Loucy (cell line): Measurements from ENCODE around the gene SLC38A10.

Experiments used
- H2AFZ ChIP-seq: fragments of 200-600 bp; sonication (generic); 2 replicates; pipeline ENCODE4 v1.6.0; 2016; ENCODE audit warnings: antibody characterized with exemption, mild to moderate bottlenecking, low read length, moderate library complexity
- H3F3A ChIP-seq: fragments of 200-600 bp; 2 replicates; pipeline ENCODE4 v1.6.0; 2016; ENCODE audit warnings: antibody characterized with exemption, low read depth, mild to moderate bottlenecking
- H3K27me3 ChIP-seq: fragments of 200-600 bp; sonication (generic); 2 replicates; pipeline ENCODE4 v1.6.1; 2014; ENCODE audit warnings: low read length, mild to moderate bottlenecking; ENCODE audit not compliant: insufficient read depth, poor library complexity, severe bottlenecking
- H3K36me3 ChIP-seq: fragments of 200-600 bp; sonication (generic); 2 replicates; pipeline ENCODE4 v1.6.1; 2016; ENCODE audit warnings: low read length; ENCODE audit not compliant: insufficient read depth
- H3K4me1 ChIP-seq: fragments of 200-600 bp; sonication (generic); 2 replicates; pipeline ENCODE4 v1.5.1; 2014; ENCODE audit warnings: low read length, mild to moderate bottlenecking; ENCODE audit not compliant: insufficient read depth, poor library complexity, severe bottlenecking
- H3K4me2 ChIP-seq: fragments of 200-600 bp; sonication (generic); 2 replicates; pipeline ENCODE4 v1.6.0; 2014; ENCODE audit warnings: antibody characterized with exemption, low read length, low read depth, mild to moderate bottlenecking; ENCODE audit not compliant: poor library complexity, severe bottlenecking
- H3K4me3 ChIP-seq: fragments of 200-600 bp; sonication (generic); 2 replicates; pipeline ENCODE4 v1.5.1; 2014; ENCODE audit warnings: low read length, mild to moderate bottlenecking, mixed read lengths; ENCODE audit not compliant: poor library complexity, severe bottlenecking
- H3K79me2 ChIP-seq: fragments of 200-600 bp; sonication (generic); 2 replicates; pipeline ENCODE4 v1.6.1; 2014; ENCODE audit warnings: low read length; ENCODE audit not compliant: insufficient read depth
- H3K9ac ChIP-seq: fragments of 200-600 bp; sonication (generic); 2 replicates; pipeline ENCODE4 v1.6.0; 2014; ENCODE audit warnings: mild to moderate bottlenecking, low read depth, low read length, moderate library complexity; ENCODE audit not compliant: poor library complexity, severe bottlenecking
- H3K9me2 ChIP-seq: fragments of 200-600 bp; sonication (generic); replicated peaks from 2 replicates; pipeline ENCODE4 v1.6.1; 2016; ENCODE audit warnings: low read depth, low read length, mixed read lengths
- H3K9me3 ChIP-seq: fragments of 200-600 bp; sonication (generic); 2 replicates; pipeline ENCODE4 v1.6.1; 2014; ENCODE audit warnings: mild to moderate bottlenecking, antibody characterized with exemption, low read length, low read depth; ENCODE audit not compliant: insufficient read depth
- H4K20me1 ChIP-seq: fragments of 200-600 bp; sonication (generic); 2 replicates; pipeline ENCODE4 v1.6.0; 2014; ENCODE audit warnings: antibody characterized with exemption, low read length, mild to moderate bottlenecking; ENCODE audit not compliant: insufficient read depth, poor library complexity, severe bottlenecking
- EZH2phosphoT487 ChIP-seq: fragments of 200-600 bp; IDR thresholded peaks from 2 replicates; pipeline ENCODE4 v1.6.1; 2018; ENCODE audit warnings: antibody characterized with exemption, mild to moderate bottlenecking, moderate library complexity, borderline replicate concordance
- TF ChIP-seq, protein P1 (sequence below): fragments of 200-600 bp; sonication (generic); conservative IDR thresholded peaks from 2 replicates; pipeline ENCODE4 v1.5.1; 2014; ENCODE audit warnings: mild to moderate bottlenecking, antibody characterized with exemption, low read length

SLC38A10 gene

GRCh38 chr17:81334391-81334901 lies 39.3 kb upstream of the SLC38A10 start:
- H3K27me3 ChIP-seq, result no peaks in the 10 kb centered on the region
- no peak overlapping the region for H3K9ac ChIP-seq
- H3K9me2 ChIP-seq, result no peaks in the 10 kb centered on the region
- no peaks in the 10 kb centered on the region for H3K36me3 ChIP-seq
- no peak overlapping the region for H3K4me3 ChIP-seq
- H3F3A ChIP-seq, result no peaks in the 10 kb centered on the region
- TF ChIP-seq EZH2phosphoT487, result no peak
- TF ChIP-seq, protein P1, sequence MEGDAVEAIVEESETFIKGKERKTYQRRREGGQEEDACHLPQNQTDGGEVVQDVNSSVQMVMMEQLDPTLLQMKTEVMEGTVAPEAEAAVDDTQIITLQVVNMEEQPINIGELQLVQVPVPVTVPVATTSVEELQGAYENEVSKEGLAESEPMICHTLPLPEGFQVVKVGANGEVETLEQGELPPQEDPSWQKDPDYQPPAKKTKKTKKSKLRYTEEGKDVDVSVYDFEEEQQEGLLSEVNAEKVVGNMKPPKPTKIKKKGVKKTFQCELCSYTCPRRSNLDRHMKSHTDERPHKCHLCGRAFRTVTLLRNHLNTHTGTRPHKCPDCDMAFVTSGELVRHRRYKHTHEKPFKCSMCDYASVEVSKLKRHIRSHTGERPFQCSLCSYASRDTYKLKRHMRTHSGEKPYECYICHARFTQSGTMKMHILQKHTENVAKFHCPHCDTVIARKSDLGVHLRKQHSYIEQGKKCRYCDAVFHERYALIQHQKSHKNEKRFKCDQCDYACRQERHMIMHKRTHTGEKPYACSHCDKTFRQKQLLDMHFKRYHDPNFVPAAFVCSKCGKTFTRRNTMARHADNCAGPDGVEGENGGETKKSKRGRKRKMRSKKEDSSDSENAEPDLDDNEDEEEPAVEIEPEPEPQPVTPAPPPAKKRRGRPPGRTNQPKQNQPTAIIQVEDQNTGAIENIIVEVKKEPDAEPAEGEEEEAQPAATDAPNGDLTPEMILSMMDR, result no peak
- no peaks in the 10 kb centered on the region for H3K9me3 ChIP-seq
- H3K4me2 ChIP-seq, result no peak overlapping the region
- H3K79me2 ChIP-seq, result peaks cover 15% of the 10 kb centered on the region
- H4K20me1 ChIP-seq, result peaks cover 1% of the 10 kb centered on the region
- peaks cover 18% of the 10 kb centered on the region for H3K4me1 ChIP-seq
- no peak overlapping the region for H2AFZ ChIP-seq

DNA sequence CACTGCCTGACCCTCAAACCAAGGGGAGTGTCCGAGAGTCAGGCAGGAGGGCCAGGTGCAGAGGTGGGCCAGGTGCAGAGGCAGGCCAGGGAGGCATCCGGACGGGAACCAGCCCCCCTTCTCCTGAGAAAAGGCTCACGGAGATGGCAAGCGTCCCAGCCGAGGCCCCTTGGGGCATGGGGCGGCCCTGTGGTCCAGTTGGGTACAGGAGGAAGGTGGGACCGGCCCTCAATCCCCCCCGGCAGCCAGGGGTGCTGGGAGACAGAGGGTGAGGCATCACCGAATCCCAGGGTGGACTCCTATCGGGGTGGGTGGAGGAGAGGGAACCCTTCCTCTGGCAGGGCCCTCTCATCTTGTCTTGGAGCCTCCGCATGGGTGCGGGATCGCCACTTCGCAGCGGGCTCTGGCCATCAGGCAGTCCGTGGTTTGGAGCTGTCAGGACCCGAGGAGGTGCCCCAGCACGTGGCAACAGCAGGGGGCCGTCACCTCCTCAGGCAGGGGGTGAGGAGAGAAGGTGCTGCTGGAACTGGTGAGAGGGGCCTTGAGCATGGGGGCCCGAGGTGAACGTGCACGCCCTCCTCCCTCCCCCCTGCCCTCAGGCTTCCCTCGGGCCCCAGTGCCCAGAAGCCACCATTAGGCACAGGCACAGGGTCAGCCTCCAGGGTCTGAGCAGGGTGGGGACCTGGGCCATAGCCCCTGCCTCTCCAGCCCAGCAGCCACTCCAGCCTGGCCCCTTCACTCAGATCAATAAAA lies 38.7 kb upstream of the SLC38A10 start:
- Histone ChIP-seq H3K4me1 (peaks cover 18% of the 10 kb centered on the region), H3K9ac (no peak overlapping the region), H3K9me3 (no peaks in the 10 kb centered on the region), H3K27me3 (no peaks in the 10 kb centered on the region), H3K36me3 (no peaks in the 10 kb centered on the region), H2AFZ (no peak overlapping the region), H3K4me2 (no peak overlapping the region), H4K20me1 (no peaks in the 10 kb centered on the region), H3F3A (no peaks in the 10 kb centered on the region), H3K79me2 (peaks cover 8% of the 10 kb centered on the region; the same call in 1 of the 2 replicates), H3K4me3 (no peak overlapping the region), H3K9me2 (no peaks in the 10 kb centered on the region)
- TF ChIP-seq, protein P1, result no peak

DNA sequence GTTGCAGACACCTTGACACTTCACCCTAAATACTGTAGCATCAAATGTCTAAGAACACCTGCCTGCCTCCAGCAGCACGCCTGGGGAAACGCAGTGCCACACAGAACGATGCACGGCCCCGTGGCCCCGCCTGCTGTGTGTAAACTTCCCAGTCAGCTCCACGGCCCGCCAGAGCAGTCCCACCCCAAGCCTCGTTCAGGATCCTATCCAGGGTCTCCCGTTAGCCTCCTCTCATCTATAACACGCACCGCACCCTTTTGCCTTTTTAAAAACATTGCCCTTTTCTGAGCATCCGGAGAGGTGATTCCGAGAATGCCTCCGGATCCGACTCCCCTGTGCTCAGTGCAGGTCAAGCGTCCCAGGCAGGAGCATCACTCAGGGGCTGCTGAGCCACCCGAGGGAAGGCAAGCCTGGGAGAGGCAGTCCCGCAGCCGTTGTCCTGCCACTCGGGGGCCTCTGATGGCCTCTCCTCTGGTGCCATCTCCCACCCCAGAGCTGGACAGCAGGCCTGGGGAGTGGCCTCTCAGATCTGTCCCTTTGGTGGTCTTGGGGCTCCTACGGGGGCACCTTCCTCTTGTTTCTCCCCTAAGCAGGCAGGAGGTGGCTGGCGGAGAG lies 37.9 kb upstream of the SLC38A10 start:
- no peak overlapping the region for H2AFZ ChIP-seq
- peaks cover under 1% of the 10 kb centered on the region; the same call in 1 of the 2 replicates for H3K79me2 ChIP-seq
- no peak overlapping the region for H3K4me2 ChIP-seq
- peaks cover 18% of the 10 kb centered on the region for H3K4me1 ChIP-seq
- no peaks in the 10 kb centered on the region for H3K9me2 ChIP-seq
- no peaks in the 10 kb centered on the region for H3F3A ChIP-seq
- no peaks in the 10 kb centered on the region for H3K36me3 ChIP-seq
- H3K27me3 ChIP-seq, result no peaks in the 10 kb centered on the region
- TF ChIP-seq EZH2phosphoT487, result no peak
- TF ChIP-seq, protein P1, result no peak
- H3K9ac ChIP-seq, result no peak overlapping the region
- H3K9me3 ChIP-seq, result no peaks in the 10 kb centered on the region
- no peaks in the 10 kb centered on the region for H4K20me1 ChIP-seq
- no peak overlapping the region for H3K4me3 ChIP-seq
